HEK293 (cell line): Measurements from ENCODE around the gene PRKCD.

Source experiments
- CTCF ChIA-PET: fragments of 350-600 bp; formaldehyde crosslinking; extraction: SDS; loops from one replicate; lab custom pipeline; 2021; ENCODE audit warnings: antibody characterized with exemption; lab: Yijun Ruan, JAX
- POLR2A ChIA-PET: fragments of 300-600 bp; formaldehyde crosslinking; extraction: SDS; loops from one replicate; lab custom pipeline; 2020; ENCODE audit warnings: antibody characterized with exemption, inconsistent platforms; lab: Yijun Ruan, JAX
- H3K27ac ChIP-seq: fragments of 200-500 bp; sonication (Bioruptor generic); 2 replicates; pipeline ENCODE4 v1.5.1; 2014; ENCODE audit warnings: low read depth, low read length, control low read depth, inconsistent platforms; ENCODE audit errors: extremely low read depth
- H3K36me3 ChIP-seq, 2 experiments: fragments of 200-500 bp in 1 of 2; sonication (Bioruptor generic) in 1 of 2; 1 replicate in 1 of 2; 2 replicates in 1 of 2; pipeline ENCODE4 v1.5.1; 2014 to 2017; ENCODE audit warnings: inconsistent platforms in 2 of 2, low read length in 2 of 2; ENCODE audit not compliant: control insufficient read depth in 2 of 2, insufficient read depth in 1 of 2
- H3K4me1 ChIP-seq: fragments of 200-500 bp; sonication (Bioruptor generic); 2 replicates; pipeline ENCODE4 v1.5.1; 2014; ENCODE audit warnings: mild to moderate bottlenecking, low read length, inconsistent platforms; ENCODE audit not compliant: control insufficient read depth, insufficient read depth
- H3K4me3 ChIP-seq: 2 replicates; pipeline ENCODE4 v1.5.1; 2011; ENCODE audit warnings: low read depth, mild to moderate bottlenecking, control low read depth, low read length, moderate library complexity
- H3K9me3 ChIP-seq: fragments of 200-500 bp; sonication (Bioruptor generic); 2 replicates; pipeline ENCODE4 v1.5.1; 2014; ENCODE audit warnings: low read depth, low read length, inconsistent platforms; ENCODE audit not compliant: control insufficient read depth, insufficient read depth
- ZNF112 ChIP-seq: fragments of 450-650 bp; formaldehyde crosslinking; IDR thresholded peaks from 2 replicates; pipeline ENCODE4 v1.5.0; 2017; ENCODE audit warnings: missing biosample characterization, missing genetic modification characterization
- ZNF121 ChIP-seq: fragments of 450-650 bp; formaldehyde crosslinking; IDR thresholded peaks from 2 replicates; pipeline ENCODE4 v1.5.1; 2016; ENCODE audit warnings: missing biosample characterization, missing genetic modification characterization
- ZNF155 ChIP-seq: fragments of 450-650 bp; formaldehyde crosslinking; IDR thresholded peaks from 2 replicates; pipeline ENCODE4 v1.5.1; 2016; ENCODE audit warnings: missing biosample characterization, missing genetic modification characterization
- ZNF184 ChIP-seq: fragments of 450-650 bp; IDR thresholded peaks from 2 replicates; pipeline ENCODE4 v1.5.1; 2018; ENCODE audit warnings: missing biosample characterization, mild to moderate bottlenecking, missing genetic modification characterization
- ZNF214 ChIP-seq: fragments of 450-650 bp; formaldehyde crosslinking; IDR thresholded peaks from 2 replicates; pipeline ENCODE4 v1.5.1; 2017; ENCODE audit warnings: missing biosample characterization, mild to moderate bottlenecking, missing genetic modification characterization, borderline replicate concordance
- ZNF24 ChIP-seq: fragments of 450-650 bp; formaldehyde crosslinking; IDR thresholded peaks from 2 replicates; pipeline ENCODE4 v1.5.1; 2016; ENCODE audit warnings: missing biosample characterization, missing genetic modification characterization
- ZNF423 ChIP-seq: fragments of 450-650 bp; formaldehyde crosslinking; IDR thresholded peaks from 2 replicates; pipeline ENCODE4 v1.5.1; 2016; ENCODE audit warnings: missing biosample characterization, missing genetic modification characterization
- ZNF48 ChIP-seq: fragments of 450-650 bp; formaldehyde crosslinking; IDR thresholded peaks from 2 replicates; pipeline ENCODE4 v1.5.1; 2016; ENCODE audit warnings: missing biosample characterization, missing genetic modification characterization
- ZNF501 ChIP-seq: fragments of 450-650 bp; formaldehyde crosslinking; IDR thresholded peaks from 2 replicates; pipeline ENCODE4 v1.5.1; 2016; ENCODE audit warnings: missing biosample characterization, missing genetic modification characterization
- ZNF521 ChIP-seq: fragments of 450-650 bp; formaldehyde crosslinking; IDR thresholded peaks from 2 replicates; pipeline ENCODE4 v1.5.1; 2017; ENCODE audit warnings: missing biosample characterization, mild to moderate bottlenecking, missing genetic modification characterization
- ZNF548 ChIP-seq: fragments of 450-650 bp; formaldehyde crosslinking; IDR thresholded peaks from 2 replicates; pipeline ENCODE4 v1.5.1; 2016; ENCODE audit warnings: missing biosample characterization, missing genetic modification characterization
- ZNF658 ChIP-seq: fragments of 450-650 bp; formaldehyde crosslinking; IDR thresholded peaks from 2 replicates; pipeline ENCODE4; 2016; ENCODE audit warnings: missing biosample characterization, missing genetic modification characterization
- ZNF660 ChIP-seq: fragments of 450-650 bp; IDR thresholded peaks from 2 replicates; pipeline ENCODE4 v1.5.1; 2018; ENCODE audit warnings: missing biosample characterization, mild to moderate bottlenecking, missing genetic modification characterization
- ZNF785 ChIP-seq: fragments of 450-650 bp; formaldehyde crosslinking; IDR thresholded peaks from 2 replicates; pipeline ENCODE4 v1.5.1; 2016; ENCODE audit warnings: missing biosample characterization, missing genetic modification characterization
- ZNF830 ChIP-seq: fragments of 450-650 bp; IDR thresholded peaks from 2 replicates; pipeline ENCODE4 v1.5.0; 2018; ENCODE audit warnings: missing biosample characterization, missing genetic modification characterization, low read depth, mild to moderate bottlenecking, moderate library complexity
- ZNF837 ChIP-seq: fragments of 450-650 bp; formaldehyde crosslinking; IDR thresholded peaks from 2 replicates; pipeline ENCODE4 v1.5.1; 2016; ENCODE audit warnings: missing biosample characterization, missing genetic modification characterization
- TF ChIP-seq, protein P1 (sequence below): fragments of 450-650 bp; formaldehyde crosslinking; IDR thresholded peaks from 2 replicates; pipeline ENCODE4 v1.5.1; 2017; ENCODE audit warnings: missing biosample characterization, missing genetic modification characterization
- TF ChIP-seq, protein P2 (sequence below): fragments of 450-650 bp; formaldehyde crosslinking; IDR thresholded peaks from 2 replicates; pipeline ENCODE4 v1.5.1; 2016; ENCODE audit warnings: missing biosample characterization, missing genetic modification characterization
- TF ChIP-seq, protein P3 (sequence below): fragments of 450-650 bp; formaldehyde crosslinking; IDR thresholded peaks from 2 replicates; pipeline ENCODE4 v1.5.1; 2016; ENCODE audit warnings: missing biosample characterization, missing genetic modification characterization, low read depth
- TF ChIP-seq, protein P4 (sequence below): fragments of 450-650 bp; formaldehyde crosslinking; IDR thresholded peaks from 2 replicates; pipeline ENCODE4 v1.5.1; 2016; ENCODE audit warnings: missing biosample characterization, missing genetic modification characterization
- TF ChIP-seq, protein P5 (sequence below): fragments of 450-650 bp; formaldehyde crosslinking; IDR thresholded peaks from 2 replicates; pipeline ENCODE4 v1.5.1; 2016; ENCODE audit warnings: missing biosample characterization, missing genetic modification characterization

PRKCD gene

DNA sequence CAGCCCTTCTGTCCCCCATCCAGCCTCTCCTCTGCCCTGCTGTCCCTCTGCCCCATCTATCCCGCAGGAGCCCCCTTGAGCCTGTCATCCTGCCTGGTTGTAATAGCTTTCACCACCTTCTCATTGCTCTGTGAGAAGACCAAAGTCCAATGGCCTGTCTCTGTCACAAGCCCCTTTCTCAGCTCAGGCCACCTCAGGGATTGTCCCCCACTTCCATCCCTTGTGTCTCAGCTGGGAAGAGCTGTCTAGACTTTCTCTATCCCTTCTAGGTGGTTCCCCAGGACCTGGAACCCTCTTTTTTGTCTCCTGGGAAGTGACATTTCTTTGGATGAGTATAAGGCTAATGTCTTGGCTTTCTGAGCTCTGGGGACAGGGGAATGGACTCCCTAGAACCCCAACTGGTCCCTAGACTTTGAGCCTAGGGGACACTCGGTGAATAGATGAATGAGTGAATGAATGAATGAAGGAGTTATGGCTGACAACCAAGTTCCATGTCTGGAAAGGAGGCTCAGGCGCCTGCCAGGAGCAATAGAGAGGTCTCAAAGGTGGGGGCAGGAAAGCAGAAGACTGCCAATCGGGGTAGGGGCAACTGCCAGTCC is 849 bp upstream of the PRKCD start:
- Histone ChIP-seq H3K4me1 (no peaks in the 10 kb centered on the region), H3K36me3 (peaks cover 0 to 2% of the 10 kb centered on the region in 2 experiments; a peak in 1 of 3 replicates), H3K27ac (peak overlapping the region; percentile 53; the same call in 1 of the 2 replicates), H3K4me3 (peak overlapping the region; percentile 82), H3K9me3 (no peaks in the 10 kb centered on the region)
- ChIA-PET CTCF (interaction anchor here (0.6 to 1.4 kb wide), 5 partner anchors 15 to 712 kb away, joined by 3 to 8 read pairs (median 4); no protein-coding TSS in a partner anchor), POLR2A (interaction anchor here (0.7 to 1.4 kb wide), 3 partner anchors 9 to 29 kb away, joined by 3 to 5 read pairs (median 4); no protein-coding TSS in a partner anchor)
- TF ChIP-seq ZNF830 (tag by site-specific recombination), result no peak
- TF ChIP-seq, protein P1, sequence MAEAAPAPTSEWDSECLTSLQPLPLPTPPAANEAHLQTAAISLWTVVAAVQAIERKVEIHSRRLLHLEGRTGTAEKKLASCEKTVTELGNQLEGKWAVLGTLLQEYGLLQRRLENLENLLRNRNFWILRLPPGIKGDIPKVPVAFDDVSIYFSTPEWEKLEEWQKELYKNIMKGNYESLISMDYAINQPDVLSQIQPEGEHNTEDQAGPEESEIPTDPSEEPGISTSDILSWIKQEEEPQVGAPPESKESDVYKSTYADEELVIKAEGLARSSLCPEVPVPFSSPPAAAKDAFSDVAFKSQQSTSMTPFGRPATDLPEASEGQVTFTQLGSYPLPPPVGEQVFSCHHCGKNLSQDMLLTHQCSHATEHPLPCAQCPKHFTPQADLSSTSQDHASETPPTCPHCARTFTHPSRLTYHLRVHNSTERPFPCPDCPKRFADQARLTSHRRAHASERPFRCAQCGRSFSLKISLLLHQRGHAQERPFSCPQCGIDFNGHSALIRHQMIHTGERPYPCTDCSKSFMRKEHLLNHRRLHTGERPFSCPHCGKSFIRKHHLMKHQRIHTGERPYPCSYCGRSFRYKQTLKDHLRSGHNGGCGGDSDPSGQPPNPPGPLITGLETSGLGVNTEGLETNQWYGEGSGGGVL (tag by site-specific recombination), result 0 out of 2 replicates have a peak, but pooled peaks have one; percentile 10
- TF ChIP-seq ZNF24 (tag by site-specific recombination), result peak; percentile 71
- no peak for TF ChIP-seq ZNF658

DNA sequence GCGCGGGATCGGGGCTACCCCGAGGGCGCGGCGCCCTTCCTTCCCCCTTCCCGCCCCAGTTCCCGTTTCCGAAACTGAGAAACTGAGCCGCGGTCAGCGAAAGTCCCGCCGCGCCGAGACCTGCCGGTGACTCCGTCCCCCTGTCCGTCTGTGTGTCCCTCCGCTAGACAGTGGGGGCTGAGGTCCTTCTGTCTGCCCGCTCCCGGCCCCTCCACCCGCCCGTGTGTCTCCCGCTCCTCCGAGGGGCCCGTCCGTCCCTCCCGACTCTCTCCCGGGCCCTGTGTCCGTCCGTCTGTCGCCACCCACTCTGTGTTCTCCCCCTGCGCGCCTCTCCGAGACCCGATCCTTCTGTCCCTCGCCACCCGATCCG is 426 bp downstream of the PRKCD start:
- POLR2A ChIA-PET, result interaction anchor here (1.3 to 1.4 kb wide), 2 partner anchors 10 to 30 kb away, joined by 4 to 5 read pairs; no protein-coding TSS in a partner anchor
- no peaks in the 10 kb centered on the region for H3K4me1 ChIP-seq
- peaks cover 0 to 13% of the 10 kb centered on the region in 2 experiments; a peak in 1 of 3 replicates for H3K36me3 ChIP-seq
- peak overlapping the region; percentile 82 for H3K4me3 ChIP-seq
- CTCF ChIA-PET, result interaction anchor here (0.6 kb wide), 1 partner anchor 47 kb away, joined by 3 read pairs; no protein-coding TSS in a partner anchor
- H3K27ac ChIP-seq, result peak overlapping the region; percentile 56; the same call in 1 of the 2 replicates
- H3K9me3 ChIP-seq, result no peaks in the 10 kb centered on the region
- TF ChIP-seq ZNF184 (tag by site-specific recombination) (no peak), ZNF521 (no peak), ZNF837 (tag by site-specific recombination) (no peak), ZNF548 (tag by site-specific recombination) (no peak), ZNF214 (tag by site-specific recombination) (no peak), ZNF423 (no peak), ZNF785 (tag by site-specific recombination) (no peak), ZNF112 (no peak), ZNF660 (tag by site-specific recombination) (no peak), ZNF121 (tag by site-specific recombination) (no peak), ZNF48 (tag by site-specific recombination) (no peak), ZNF155 (tag by site-specific recombination) (no peak), ZNF501 (tag by site-specific recombination) (no peak)
- TF ChIP-seq, protein P1 (tag by site-specific recombination), result peak; percentile 67
- TF ChIP-seq, protein P2, sequence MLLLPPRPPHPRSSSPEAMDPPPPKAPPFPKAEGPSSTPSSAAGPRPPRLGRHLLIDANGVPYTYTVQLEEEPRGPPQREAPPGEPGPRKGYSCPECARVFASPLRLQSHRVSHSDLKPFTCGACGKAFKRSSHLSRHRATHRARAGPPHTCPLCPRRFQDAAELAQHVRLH (tag by site-specific recombination), result no peak
- TF ChIP-seq, protein P3, sequence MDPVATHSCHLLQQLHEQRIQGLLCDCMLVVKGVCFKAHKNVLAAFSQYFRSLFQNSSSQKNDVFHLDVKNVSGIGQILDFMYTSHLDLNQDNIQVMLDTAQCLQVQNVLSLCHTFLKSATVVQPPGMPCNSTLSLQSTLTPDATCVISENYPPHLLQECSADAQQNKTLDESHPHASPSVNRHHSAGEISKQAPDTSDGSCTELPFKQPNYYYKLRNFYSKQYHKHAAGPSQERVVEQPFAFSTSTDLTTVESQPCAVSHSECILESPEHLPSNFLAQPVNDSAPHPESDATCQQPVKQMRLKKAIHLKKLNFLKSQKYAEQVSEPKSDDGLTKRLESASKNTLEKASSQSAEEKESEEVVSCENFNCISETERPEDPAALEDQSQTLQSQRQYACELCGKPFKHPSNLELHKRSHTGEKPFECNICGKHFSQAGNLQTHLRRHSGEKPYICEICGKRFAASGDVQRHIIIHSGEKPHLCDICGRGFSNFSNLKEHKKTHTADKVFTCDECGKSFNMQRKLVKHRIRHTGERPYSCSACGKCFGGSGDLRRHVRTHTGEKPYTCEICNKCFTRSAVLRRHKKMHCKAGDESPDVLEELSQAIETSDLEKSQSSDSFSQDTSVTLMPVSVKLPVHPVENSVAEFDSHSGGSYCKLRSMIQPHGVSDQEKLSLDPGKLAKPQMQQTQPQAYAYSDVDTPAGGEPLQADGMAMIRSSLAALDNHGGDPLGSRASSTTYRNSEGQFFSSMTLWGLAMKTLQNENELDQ (tag by site-specific recombination), result no peak
- TF ChIP-seq, protein P4, sequence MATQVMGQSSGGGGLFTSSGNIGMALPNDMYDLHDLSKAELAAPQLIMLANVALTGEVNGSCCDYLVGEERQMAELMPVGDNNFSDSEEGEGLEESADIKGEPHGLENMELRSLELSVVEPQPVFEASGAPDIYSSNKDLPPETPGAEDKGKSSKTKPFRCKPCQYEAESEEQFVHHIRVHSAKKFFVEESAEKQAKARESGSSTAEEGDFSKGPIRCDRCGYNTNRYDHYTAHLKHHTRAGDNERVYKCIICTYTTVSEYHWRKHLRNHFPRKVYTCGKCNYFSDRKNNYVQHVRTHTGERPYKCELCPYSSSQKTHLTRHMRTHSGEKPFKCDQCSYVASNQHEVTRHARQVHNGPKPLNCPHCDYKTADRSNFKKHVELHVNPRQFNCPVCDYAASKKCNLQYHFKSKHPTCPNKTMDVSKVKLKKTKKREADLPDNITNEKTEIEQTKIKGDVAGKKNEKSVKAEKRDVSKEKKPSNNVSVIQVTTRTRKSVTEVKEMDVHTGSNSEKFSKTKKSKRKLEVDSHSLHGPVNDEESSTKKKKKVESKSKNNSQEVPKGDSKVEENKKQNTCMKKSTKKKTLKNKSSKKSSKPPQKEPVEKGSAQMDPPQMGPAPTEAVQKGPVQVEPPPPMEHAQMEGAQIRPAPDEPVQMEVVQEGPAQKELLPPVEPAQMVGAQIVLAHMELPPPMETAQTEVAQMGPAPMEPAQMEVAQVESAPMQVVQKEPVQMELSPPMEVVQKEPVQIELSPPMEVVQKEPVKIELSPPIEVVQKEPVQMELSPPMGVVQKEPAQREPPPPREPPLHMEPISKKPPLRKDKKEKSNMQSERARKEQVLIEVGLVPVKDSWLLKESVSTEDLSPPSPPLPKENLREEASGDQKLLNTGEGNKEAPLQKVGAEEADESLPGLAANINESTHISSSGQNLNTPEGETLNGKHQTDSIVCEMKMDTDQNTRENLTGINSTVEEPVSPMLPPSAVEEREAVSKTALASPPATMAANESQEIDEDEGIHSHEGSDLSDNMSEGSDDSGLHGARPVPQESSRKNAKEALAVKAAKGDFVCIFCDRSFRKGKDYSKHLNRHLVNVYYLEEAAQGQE (tag by site-specific recombination), result no peak
- TF ChIP-seq, protein P5, sequence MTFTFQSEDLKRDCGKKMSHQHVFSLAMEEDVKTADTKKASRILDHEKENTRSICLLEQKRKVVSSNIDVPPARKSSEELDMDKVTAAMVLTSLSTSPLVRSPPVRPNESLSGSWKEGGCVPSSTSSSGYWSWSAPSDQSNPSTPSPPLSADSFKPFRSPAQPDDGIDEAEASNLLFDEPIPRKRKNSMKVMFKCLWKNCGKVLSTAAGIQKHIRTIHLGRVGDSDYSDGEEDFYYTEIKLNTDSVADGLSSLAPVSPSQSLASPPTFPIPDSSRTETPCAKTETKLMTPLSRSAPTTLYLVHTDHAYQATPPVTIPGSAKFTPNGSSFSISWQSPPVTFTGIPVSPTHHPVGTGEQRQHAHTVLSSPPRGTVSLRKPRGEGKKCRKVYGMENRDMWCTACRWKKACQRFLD, result no peak
